Measurements from ENCODE around the gene USP20.

USP20 gene

GRCh38 chr9:129853614-129854013, 18.4 kb downstream of the USP20 start:
- Histone ChIP-seq H3K9me3 (no peaks in the 10 kb centered on the region), H3K4me3 (no peak overlapping the region), H3K27me3 (ENCODE audit: low read depth) (no peaks in the 10 kb centered on the region), H3K36me3 (replicated peaks) (peaks cover 8% of the 10 kb centered on the region), H3K4me1 (no peaks in the 10 kb centered on the region)
- in situ Hi-C loops (cut with MboI; ENCODE audit: low sequenced_read_pairs), result no loop called here
- no peak for DNase-seq (ENCODE audit: low spot score in 2 of 2)

DNA sequence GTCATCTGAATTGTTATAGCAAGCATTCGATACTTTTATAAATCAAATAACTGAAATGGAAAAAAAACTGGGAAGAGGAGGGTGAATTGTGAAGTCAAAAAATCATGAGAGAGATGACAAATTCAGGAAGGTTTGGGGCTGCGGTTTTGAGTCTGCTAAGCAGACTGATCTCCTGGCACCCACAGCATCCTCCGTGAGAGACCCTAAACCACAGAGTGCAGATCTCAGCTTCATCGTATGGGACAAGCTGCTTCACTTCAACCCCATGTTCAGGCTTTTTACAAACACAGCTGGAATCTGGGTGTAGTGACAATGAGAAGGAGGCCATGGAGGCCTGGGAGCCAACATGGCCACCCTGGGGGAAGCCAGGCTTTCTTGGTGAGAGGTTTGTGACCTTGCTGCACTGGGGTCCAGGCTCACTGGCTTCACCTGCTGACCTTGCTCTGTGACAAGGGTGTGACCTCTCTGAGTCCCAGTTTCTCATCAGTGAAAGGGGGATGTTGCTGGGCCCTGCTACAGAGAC, 19.4 kb downstream of the USP20 start:
- H3K9me3 ChIP-seq, result no peaks in the 10 kb centered on the region
- H3K27me3 ChIP-seq (ENCODE audit: low read depth), result no peaks in the 10 kb centered on the region
- in situ Hi-C loops (cut with MboI; ENCODE audit: low sequenced_read_pairs), result no loop called here
- H3K36me3 ChIP-seq (replicated peaks), result peaks cover 8% of the 10 kb centered on the region
- no peak for DNase-seq (ENCODE audit: low spot score in 2 of 2)
- no peak overlapping the region for H3K4me3 ChIP-seq
- H3K4me1 ChIP-seq, result no peaks in the 10 kb centered on the region

DNA sequence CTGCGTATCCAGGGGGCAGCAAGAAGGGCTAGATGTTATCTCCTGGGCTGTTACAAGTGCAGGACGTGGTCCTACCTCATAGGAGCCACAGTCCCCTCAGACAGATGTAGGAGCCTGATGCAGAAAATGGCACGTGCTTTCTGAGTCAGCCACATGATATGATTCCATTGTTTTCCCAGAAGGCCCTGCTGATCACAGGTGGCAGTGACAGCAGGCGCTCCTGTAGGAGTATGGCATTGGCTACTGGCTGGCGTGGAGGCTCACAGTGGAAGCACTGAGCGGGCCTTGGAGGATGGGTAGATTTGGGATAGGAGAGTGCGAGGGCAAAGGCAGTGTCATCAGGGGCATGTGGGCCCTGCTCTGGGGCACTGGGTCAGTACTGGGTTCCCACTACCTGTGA, 21.9 kb downstream of the USP20 start:
- in situ Hi-C loops (cut with MboI; ENCODE audit: low sequenced_read_pairs), result no loop called here
- Histone ChIP-seq H3K9me3 (no peaks in the 10 kb centered on the region), H3K36me3 (replicated peaks) (peaks cover 12% of the 10 kb centered on the region), H3K4me1 (no peaks in the 10 kb centered on the region), H3K27me3 (ENCODE audit: low read depth) (no peaks in the 10 kb centered on the region), H3K4me3 (no peak overlapping the region)
- DNase-seq (ENCODE audit: low spot score in 2 of 2), result no peak

DNA sequence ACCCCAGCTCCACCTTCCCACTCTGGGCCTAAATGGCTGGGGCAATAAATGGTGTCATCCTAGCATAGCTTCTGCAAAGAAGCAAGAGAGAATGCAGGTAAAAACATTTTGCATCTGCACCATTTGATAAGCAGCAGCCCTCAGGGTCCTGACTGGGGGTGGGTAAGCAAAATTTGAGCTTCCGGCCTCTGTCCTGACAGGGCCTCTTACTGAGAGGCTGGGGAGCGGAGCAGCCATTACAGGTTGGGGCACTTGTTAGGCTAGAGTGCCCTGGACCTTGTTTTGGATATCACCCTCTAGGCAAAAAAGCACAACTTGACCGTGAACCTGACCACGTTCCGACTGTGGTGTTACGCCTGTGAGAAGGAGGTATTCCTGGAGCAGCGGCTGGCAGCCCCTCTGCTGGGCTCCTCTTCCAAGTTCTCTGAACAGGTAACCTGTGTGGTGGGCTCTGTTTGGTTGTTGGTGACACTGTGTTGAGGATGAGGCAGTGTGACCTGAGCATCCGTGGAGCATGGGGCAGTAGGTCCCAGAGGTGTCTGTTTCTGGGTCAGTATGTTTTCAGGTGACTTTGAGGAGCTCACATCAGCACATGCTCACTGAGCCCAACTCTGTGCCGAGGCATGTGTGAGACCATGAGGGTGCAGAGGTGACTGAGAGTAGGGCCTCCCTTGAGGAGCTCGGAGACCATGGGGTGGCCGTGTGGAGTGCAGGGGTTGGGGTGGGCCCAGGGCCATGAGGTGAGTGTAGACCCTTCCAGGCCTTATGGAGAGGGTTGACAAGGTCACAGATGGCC, 23.1 kb downstream of the USP20 start:
- DNase-seq (ENCODE audit: low spot score in 2 of 2), result no peak
- Histone ChIP-seq H3K9me3 (no peaks in the 10 kb centered on the region), H3K27me3 (ENCODE audit: low read depth) (no peaks in the 10 kb centered on the region), H3K4me1 (no peaks in the 10 kb centered on the region), H3K36me3 (replicated peaks) (peaks cover 8% of the 10 kb centered on the region; the same call in 1 of the 2 replicates), H3K4me3 (no peak overlapping the region)
- in situ Hi-C loops (cut with MboI; ENCODE audit: low sequenced_read_pairs), result no loop called here

DNA sequence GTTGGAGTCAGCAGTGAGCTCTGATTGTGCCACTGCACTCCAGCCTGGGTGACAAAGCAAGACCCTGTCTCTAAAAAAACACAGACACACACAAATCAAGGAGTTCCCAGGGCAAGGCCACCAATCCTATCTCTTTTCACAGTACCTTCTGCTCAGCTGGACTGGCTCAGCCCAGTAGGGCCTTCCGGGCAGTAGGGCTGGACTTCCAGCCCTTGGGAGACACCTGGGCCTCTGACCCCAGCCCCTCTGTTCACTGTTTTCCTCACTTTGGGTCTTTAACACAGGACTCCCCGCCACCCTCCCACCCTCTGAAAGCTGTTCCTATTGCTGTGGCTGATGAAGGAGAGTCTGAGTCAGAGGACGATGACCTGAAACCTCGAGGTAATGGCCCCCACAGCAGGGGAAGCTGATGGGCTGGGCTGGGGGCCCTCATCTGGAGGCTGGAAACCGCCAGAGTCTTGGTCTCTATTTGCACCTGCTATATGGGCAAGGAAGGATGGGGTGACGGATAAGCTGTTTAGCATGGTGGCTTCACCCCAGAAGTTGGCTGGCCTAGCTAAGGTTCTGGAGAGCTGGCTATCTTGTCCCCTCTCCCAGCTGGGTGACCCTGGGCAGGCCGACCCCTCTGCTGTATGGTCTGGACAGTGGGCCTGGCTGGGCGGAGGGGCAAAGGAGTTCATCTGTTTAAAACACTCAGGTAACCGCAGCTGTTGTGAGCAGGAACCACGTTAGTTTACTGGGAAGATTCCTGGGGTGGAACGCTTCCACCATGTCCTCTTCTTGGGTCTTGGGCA, 25.6 kb downstream of the USP20 start:
- in situ Hi-C loops (cut with MboI; ENCODE audit: low sequenced_read_pairs), result no loop called here
- H3K27me3 ChIP-seq (ENCODE audit: low read depth), result no peaks in the 10 kb centered on the region
- no peak for DNase-seq (ENCODE audit: low spot score in 2 of 2)
- H3K4me3 ChIP-seq, result no peak overlapping the region
- no peaks in the 10 kb centered on the region for H3K9me3 ChIP-seq
- no peaks in the 10 kb centered on the region for H3K4me1 ChIP-seq
- 0 out of 2 replicates have a peak, but pooled peaks cover 7% of the 10 kb centered on the region for H3K36me3 ChIP-seq (replicated peaks)

DNA sequence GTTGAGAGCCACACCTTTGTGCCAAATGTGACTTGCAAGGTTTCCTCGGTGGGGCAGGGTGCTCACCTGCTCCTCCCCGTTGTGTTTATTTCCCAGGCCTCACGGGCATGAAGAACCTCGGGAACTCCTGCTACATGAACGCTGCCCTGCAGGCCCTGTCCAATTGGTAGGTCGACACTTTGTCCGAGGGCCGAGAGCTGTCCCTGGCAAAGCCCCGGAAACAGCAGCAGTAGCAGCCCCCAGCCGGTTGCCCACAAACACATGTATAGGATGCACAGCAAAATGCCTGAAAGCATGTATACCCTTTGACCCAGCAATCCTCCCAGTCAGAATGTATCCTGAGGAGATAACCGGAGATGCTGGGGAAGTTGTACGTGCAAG, 26.2 kb downstream of the USP20 start:
- no peaks in the 10 kb centered on the region for H3K9me3 ChIP-seq
- no peak overlapping the region for H3K4me3 ChIP-seq
- H3K27me3 ChIP-seq (ENCODE audit: low read depth), result no peaks in the 10 kb centered on the region
- no peak for DNase-seq (ENCODE audit: low spot score in 2 of 2)
- H3K4me1 ChIP-seq, result no peaks in the 10 kb centered on the region
- H3K36me3 ChIP-seq (replicated peaks), result 0 out of 2 replicates have a peak, but pooled peaks cover 7% of the 10 kb centered on the region
- in situ Hi-C loops (cut with MboI; ENCODE audit: low sequenced_read_pairs), result no loop called here

DNA sequence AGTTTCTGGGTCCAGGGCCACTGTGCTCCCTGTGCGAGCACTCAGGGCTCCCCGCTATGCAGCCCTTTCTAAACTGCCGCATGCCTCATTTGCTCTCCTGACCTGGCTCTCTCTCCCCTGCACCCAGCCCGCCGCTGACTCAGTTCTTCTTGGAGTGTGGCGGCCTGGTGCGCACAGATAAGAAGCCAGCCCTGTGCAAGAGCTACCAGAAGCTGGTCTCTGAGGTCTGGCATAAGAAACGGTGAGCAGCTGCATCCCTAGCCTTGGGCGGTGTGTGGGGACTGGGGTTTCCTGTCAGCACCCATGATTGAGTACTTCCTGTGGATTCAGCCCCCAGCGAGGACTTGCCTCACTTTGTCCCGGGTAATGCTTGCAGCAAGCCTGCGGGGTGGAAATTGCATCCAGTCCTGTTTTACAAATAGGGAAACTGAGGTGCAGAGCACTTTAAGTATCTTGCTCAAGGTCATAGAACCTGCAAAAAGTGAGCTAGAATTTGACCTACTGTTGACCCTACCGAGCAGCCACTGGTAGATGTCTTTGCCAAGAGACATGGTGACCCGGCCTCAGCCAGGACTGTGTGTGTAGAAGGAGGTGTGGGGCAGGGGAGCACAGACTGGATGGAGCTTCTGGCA, 27.9 kb downstream of the USP20 start:
- in situ Hi-C loops (cut with MboI; ENCODE audit: low sequenced_read_pairs), result no loop called here
- no peak for DNase-seq (ENCODE audit: low spot score in 2 of 2)
- Histone ChIP-seq H3K27me3 (ENCODE audit: low read depth) (no peaks in the 10 kb centered on the region), H3K9me3 (no peaks in the 10 kb centered on the region), H3K4me3 (no peak overlapping the region), H3K36me3 (replicated peaks) (0 out of 2 replicates have a peak, but pooled peaks cover 7% of the 10 kb centered on the region), H3K4me1 (no peaks in the 10 kb centered on the region)

DNA sequence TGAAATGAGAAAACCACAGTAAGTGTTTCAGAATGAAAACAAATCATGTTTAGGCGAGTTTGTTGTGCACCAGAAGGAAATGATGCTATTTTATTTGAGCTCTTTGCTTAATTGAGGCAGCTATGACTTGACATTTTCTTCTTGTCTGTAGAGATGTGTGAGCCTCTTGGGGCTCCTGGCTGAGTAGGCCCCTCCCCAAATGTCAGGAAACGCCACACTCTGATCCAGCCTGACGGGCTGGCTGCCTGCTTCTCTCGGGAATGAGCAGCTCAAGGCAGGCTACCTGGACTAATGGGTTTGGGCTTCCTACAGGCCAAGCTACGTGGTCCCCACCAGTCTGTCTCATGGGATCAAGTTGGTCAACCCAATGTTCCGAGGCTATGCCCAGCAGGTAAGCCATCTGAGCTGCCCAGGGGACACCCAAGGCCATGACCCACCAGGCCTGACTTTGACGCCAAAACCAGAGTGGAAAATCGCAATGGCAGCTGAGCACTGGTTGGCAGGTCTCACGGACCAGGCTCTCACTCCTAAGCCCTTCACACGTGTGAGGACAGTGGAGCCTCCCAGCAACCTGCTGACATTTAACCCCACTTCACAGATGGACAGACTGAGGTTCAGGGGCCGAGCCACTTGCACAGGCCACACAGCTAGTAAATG, 29.9 kb downstream of the USP20 start:
- DNase-seq (ENCODE audit: low spot score in 2 of 2), result no peak
- no peaks in the 10 kb centered on the region for H3K27me3 ChIP-seq (ENCODE audit: low read depth)
- in situ Hi-C loops (cut with MboI; ENCODE audit: low sequenced_read_pairs), result no loop called here
- 0 out of 2 replicates have a peak, but pooled peaks cover 7% of the 10 kb centered on the region for H3K36me3 ChIP-seq (replicated peaks)
- H3K9me3 ChIP-seq, result no peaks in the 10 kb centered on the region
- no peaks in the 10 kb centered on the region for H3K4me1 ChIP-seq
- no peak overlapping the region for H3K4me3 ChIP-seq

- Histone ChIP-seq H3K27me3 (ENCODE audit: low read depth) (no peaks in the 10 kb centered on the region), H3K4me1 (no peaks in the 10 kb centered on the region), H3K4me3 (no peak overlapping the region), H3K36me3 (replicated peaks) (0 out of 2 replicates have a peak, but pooled peaks cover 7% of the 10 kb centered on the region), H3K9me3 (no peaks in the 10 kb centered on the region)
- in situ Hi-C loops (cut with MboI; ENCODE audit: low sequenced_read_pairs), result no loop called here
- DNase-seq (ENCODE audit: low spot score in 2 of 2), result no peak
Observed at GRCh38 chr9:129865668-129866320, 30.5 kb downstream of the USP20 start.

GRCh38 chr9:129866394-129867135, 31.3 kb downstream of the USP20 start:
- Histone ChIP-seq H3K4me3 (no peak overlapping the region), H3K9me3 (no peaks in the 10 kb centered on the region), H3K27me3 (ENCODE audit: low read depth) (no peaks in the 10 kb centered on the region), H3K4me1 (no peaks in the 10 kb centered on the region), H3K36me3 (replicated peaks) (0 out of 2 replicates have a peak, but pooled peaks cover 7% of the 10 kb centered on the region)
- DNase-seq (ENCODE audit: low spot score in 2 of 2), result no peak
- in situ Hi-C loops (cut with MboI; ENCODE audit: low sequenced_read_pairs), result no loop called here

GRCh38 chr9:129867136-129868022, 32.1 kb downstream of the USP20 start:
- Histone ChIP-seq H3K4me1 (no peaks in the 10 kb centered on the region), H3K36me3 (replicated peaks) (0 out of 2 replicates have a peak, but pooled peaks cover 3% of the 10 kb centered on the region), H3K4me3 (no peak overlapping the region), H3K27me3 (ENCODE audit: low read depth) (no peaks in the 10 kb centered on the region), H3K9me3 (no peaks in the 10 kb centered on the region)
- in situ Hi-C loops (cut with MboI; ENCODE audit: low sequenced_read_pairs), result no loop called here
- no peak for DNase-seq (ENCODE audit: low spot score in 2 of 2)
